GM18505 (cell line): Measurements from ENCODE around the gene TRAK2.

ENCODE experiments used
- ATAC-seq: cut with Tn5 transposase; IDR thresholded peaks from one replicate; pipeline ENCODE4 v1.9.1; 2021; ENCODE audit not compliant: unreplicated experiment
- POLR2A ChIP-seq: IDR thresholded peaks from 4 replicates; pipeline ENCODE4 v1.6.1; 2011; ENCODE audit warnings: borderline replicate concordance; ENCODE audit not compliant: insufficient read depth, insufficient read length; ENCODE audit errors: extremely low read depth

The TRAK2 gene

GRCh38 chr2:201347138-201347537, 104.1 kb downstream of the TRAK2 start:
- no peak for TF ChIP-seq POLR2A
- no peak for ATAC-seq

- ATAC-seq = no peak
- TF ChIP-seq POLR2A = no peak
Observed at GRCh38 chr2:201345625-201346213, 105.5 kb downstream of the TRAK2 start.

GRCh38 chr2:201344663-201345366, 106.4 kb downstream of the TRAK2 start:
- no peak for TF ChIP-seq POLR2A
- ATAC-seq = peak; percentile 81

- no peak for ATAC-seq
- TF ChIP-seq POLR2A = no peak
Observed at GRCh38 chr2:201343559-201343958, 107.7 kb downstream of the TRAK2 start.

- no peak for ATAC-seq
- TF ChIP-seq POLR2A = no peak
Observed at GRCh38 chr2:201342923-201343322, 108.3 kb downstream of the TRAK2 start.

- TF ChIP-seq POLR2A = no peak
- ATAC-seq = no peak
Observed at GRCh38 chr2:201329409-201329808, 121.8 kb downstream of the TRAK2 start.

GRCh38 chr2:201327678-201328077, 123.6 kb downstream of the TRAK2 start:
- TF ChIP-seq POLR2A = no peak
- no peak for ATAC-seq
